GM19035 (cell line): Measurements from ENCODE around the gene LINGO1.

Experiments used
- ATAC-seq: cut with Tn5 transposase; IDR thresholded peaks from one replicate; pipeline ENCODE4 v1.9.1; 2021; ENCODE audit not compliant: unreplicated experiment

The LINGO1 gene

DNA sequence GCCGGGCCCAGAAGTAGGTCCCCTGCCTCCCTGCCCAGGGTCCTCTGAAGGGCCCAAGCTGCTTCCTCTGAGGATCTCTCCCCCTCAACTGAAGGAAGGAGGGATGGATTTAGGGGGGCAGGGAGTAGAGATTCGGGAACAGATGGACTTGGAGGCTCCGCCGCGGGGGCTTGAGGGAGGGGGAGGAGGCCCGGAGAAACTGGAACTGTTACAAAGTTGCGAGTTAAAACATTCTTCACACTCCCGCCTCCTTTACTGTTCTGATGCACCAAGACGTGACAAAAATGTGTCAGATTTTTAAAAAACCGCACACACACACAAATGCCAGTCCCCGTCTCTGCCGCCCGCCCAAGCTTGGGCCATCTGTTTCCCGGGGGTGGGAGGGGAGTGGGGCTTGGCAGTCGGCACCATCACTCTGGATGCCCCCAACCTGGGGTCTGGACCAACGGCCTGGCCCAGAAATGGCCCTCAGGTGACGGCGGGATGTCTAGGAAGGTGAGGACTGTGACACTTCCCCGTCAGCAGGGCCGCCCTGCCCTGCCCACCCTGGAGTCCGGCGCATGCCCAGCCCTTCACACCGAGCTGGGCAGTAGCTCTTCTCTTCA is 25.0 kb upstream of the LINGO1 start:
- ATAC-seq: no peak

DNA sequence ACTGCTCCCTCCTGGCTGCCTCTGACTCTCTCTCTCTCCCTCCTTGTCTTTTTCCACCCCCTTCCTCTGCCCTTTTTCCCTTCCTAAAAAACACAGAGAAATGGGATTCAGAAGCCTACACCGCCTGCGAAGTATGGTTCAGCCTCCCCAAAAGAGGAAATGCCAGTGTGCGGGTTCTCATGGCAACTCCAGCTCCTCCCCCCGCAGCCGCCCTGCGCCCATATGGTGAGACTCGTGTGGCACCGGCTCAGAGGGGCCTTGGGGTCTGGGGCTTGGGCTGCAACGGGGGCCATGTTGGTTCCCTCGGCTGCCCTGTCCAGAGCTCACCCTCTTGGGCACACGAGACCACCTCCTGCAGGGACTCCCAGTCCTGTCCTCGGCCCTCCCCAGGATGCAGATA is 23.6 kb upstream of the LINGO1 start:
- ATAC-seq: no peak

DNA sequence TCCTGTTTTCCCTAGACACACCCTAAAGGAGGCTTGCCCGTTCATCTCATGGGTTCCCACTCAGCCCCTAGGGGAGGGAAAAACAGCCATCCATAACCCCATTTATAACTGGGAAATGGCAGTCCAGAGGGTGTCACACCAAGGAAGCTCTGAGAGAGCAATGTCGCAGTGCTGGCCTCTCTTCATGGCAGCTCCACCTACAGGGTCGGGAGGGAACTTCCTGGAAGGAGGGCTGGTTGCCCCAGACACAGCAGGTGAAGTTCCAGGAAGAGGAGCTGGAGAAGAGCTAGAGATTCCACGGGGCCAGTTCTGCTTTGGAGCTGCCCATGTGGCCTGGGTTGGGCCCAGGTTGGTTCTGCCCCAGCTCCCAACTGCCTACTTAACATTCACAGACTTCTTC is 22.3 kb upstream of the LINGO1 start:
- ATAC-seq: no peak

DNA sequence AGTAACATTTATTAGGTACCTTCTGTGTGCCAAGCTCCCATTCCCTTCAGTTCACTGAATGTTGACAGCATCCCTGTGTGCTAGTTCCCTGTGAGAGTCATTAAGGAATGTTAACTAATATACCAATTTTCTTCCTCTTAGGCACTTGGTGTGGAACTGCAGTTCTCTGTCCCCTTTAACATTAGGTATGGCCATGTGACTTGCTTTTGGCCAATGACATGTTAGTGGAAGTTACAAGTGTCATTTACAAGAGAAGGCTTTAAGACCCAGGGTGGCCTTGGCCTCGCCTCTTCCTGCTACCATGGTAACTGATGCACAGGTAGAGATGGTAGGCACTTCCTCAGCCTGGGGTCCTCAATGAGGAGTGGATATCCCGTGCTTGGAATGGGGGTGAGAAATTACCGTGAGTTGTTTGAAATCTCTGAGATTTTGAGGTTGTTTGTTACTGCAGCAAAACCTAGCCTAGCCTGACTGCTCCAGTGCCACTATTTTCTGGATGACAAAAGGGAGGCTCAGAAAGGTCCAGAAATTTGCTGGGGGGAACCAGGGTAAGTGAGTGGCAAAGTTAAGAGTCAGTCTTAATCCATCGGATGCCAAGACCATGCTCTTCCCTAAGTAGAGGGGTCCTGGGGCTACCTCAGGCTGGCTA is 21.2 kb upstream of the LINGO1 start:
- no peak for ATAC-seq

DNA sequence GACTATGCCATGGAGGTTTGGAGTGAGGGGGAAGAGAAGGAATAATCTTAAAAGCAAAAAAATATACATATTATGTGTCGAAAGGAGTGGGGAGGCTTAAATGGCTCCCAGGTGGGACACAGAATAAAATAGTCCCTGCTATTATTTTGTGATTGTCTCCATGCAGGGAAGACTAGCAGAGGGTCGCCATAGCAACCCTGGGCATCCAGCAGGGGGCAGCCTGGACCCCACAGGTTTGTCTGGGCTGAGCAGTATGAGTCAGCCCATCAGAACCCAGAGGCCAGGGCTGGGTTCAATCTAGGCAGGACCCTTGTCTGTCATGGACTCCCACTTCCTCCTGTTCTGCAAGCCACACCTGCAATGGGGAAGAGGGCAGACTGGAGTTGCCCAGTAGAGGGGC is 17.6 kb upstream of the LINGO1 start:
- ATAC-seq: no peak

DNA sequence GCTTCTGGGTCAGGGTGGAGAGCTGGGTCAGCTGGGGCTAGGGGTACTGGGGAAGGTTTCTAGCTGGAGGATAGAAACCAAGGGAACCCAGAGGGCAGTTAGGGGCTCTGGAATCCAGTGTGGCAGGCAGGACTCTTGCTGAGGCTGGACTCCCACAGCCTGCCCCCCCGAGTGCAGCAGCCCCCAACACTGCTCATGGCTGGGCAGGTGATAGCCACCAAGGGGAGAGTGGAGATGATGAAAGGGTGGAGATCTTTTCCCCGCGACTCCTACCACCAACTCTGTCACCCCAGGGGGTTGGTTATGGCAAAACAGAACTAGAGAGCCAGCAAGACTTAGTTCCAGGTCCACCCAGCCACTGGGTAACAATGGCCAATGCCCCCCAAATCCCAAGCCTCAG is 16.9 kb upstream of the LINGO1 start:
- no peak for ATAC-seq

DNA sequence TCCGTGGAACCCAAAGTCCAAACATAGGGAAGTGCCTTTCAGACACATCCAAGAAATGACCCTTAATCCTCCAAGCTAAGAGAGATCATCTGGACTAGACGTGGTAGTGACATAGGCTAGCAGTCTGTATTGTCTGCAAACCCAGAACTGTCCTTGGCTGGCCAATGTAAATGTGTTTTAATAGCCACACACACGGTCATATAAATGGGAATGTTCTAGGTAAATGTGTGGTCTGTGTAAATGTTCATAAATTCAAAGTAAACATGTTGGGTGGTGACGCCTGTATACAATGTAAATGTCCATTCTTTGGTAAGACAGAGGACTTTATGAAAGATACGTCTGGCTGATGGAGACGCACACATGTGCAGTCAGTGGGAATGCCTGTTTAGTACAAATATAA is 16.3 kb upstream of the LINGO1 start:
- ATAC-seq: no peak

DNA sequence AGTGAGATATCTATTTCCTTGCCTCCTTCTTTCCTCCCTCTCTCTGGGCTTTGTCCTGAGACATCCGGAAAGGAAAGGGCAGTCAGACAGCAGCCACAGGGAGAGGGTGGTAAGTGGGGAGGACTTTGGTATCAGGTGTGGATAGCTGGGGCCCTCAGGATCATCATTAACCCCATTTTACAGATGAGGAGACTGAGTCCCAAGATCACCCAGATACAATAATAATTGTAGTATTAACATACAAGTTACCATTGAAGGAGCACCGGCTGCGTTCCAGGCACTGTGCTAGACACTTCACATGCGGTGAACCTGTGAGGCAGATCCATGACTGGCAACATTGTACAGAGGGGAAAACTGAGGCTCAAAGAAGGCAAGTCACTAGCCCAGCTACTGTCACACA is 15.2 kb upstream of the LINGO1 start:
- ATAC-seq: no peak

DNA sequence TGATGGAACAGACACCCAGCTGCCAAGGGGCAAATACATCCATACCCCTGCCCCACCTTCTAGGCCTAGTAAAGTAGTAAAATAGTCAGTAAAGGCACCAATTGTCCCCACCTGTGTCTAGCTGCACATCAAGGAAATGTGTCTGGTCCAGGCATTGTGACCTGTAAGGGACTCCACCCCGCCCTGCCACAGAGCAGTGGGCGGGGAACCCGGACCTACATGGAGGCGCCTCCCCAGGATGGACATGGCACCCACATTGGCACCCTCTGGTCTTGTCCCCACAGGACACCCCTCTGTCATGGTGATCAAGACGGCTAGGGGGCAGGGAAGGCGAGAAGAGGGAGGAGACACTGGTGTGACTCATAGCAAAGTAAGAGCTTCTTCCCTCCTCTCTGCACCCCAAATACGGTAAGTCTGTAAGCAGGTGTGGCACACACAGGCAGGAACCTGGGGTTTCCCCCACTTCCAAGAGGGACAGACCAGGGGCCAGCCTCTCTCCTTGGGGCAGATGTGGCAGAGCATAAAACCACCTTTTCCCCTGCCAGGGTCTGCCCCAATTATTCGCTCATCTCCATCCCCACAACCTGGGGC is 13.5 kb upstream of the LINGO1 start:
- no peak for ATAC-seq

DNA sequence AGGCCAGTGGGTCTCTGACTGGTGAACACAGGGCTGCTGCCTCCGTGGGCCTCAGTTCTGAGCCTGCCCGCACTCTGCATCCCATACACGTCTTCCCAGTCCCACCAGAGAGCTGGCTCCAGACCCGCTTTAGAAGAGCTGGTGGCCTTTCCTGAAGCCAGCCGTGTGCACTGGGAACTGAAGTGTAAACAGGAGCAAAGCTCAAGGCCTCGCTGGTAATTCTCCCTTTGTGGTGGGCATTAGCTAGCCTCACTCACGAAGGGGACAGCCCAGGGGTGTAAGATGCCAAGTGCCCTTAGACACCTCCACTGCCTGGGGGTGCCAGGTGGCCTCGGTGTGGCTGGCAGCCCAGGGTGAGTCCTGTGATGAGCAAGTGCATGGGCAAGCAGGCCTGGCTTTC is 12.9 kb upstream of the LINGO1 start:
- ATAC-seq: no peak

DNA sequence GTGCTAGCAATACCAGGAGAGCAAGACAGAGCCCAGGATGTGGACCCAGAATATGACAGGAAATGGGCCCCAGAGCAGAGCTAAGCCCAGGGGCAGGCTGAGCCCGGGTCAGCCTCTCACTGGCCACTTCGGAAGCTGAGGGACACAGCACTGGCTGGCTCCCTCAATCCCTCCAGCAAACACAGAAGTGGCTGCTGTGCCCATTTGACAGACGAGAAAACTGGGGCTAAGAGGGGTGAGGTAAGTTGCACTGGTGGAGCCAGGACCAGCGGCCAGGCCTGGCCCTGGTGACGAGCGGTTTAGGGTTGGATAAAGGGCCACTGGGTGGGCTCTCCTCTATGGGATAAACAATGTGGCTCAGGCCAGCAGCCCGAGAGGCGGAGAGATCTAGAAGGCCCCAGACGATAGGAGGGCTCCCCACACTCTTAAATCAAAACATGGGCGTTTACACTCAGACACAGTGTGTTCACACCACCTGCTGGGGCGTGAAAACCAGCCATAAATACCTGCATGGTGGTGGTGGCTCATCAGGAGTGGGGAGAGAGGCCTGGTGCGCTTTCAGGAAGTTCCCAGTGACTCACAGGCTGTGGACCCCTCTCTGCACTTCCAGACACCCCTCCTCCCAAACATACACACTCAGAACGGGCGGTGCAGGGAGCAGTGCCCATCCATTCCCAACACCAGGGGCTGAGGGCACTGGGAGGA is 12.0 kb upstream of the LINGO1 start:
- no peak for ATAC-seq

DNA sequence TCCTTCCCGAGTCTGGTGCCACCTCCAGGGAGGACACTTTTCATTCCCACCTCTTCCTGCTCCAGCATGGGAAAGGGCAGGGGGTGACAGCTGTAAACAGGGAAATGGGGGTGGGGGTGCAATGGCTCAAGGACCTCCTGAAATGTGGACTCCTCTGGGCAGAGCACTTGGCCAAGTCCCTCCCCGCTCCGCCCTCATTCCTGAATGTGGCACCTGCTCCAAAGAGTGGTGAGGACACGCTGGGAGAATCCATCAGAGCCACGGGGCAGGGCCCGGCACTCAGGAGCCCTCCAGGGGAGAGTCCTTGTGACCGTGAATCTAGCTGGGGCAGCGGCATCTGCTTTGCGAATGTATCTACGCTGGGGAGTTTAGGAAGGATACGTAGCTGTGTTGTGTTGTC is 11.1 kb upstream of the LINGO1 start:
- no peak for ATAC-seq

DNA sequence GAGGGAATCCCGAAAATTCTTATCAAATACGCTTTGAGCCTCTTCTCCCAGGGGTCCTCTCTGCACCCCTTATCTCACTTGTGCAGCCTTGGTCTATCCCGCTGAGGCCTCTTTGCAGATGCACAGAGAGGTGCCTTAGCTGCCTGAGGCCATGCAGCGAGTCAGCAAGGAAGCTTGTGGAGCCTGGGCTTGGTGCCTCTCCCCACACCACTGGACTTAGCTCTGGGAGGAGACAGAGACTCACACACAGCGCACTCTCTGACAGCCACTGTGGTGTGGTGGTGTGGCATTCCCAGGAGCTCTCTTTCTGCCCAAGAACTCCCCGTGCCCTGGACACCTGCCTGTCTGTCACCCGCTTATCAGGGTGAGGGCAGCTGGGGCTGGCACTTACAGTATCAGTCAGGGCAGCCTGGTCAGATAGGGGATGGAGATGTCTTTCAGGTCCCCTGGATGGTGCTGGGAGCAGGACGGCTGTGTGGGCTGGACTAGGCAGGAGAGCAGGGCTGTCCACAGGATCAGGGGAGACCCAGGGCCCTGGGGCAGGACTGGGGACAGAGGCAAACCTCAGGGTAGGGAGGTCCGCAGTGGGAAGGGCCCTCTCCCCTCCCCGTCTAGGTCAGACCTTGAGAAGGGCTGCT is 10.2 kb upstream of the LINGO1 start:
- ATAC-seq: no peak

DNA sequence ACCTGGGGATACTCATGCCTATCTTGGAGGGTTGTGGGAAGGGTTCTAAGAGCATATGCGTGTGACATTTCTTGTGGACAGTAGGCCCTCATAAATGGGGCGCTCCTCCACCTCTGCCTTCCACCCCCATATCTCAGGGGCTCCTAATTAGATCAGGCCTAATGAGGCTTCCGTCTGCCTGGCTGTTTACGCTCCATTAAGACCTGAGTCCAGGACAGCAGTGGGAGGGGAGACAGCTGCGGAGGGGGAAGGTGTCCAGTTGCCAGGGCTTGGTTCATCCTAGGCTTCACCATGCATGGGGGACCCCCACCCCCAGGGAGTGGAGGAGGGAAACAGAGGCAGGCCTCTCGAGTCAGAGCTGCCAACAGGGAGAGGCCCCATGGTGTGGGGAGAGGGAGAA is 9.3 kb upstream of the LINGO1 start:
- ATAC-seq: no peak

DNA sequence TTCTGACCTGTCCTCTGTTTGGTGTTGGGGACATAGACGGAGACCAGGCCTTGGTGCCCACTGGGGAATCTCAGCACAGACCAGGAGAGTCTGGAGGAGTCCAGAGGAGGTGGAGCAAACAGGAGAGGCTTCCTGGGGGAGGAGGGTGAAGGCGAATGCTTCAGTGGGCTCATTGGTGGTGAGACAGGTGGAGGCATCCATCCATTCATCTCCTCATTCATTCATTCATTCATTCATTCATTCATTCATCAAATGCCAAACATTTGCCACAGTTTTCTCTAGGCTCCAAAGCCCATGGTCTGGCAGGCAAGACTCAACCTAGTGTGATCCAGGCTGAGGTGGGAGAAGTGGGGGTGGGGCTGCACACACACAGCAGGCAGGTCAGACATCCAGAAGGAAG is 7.9 kb upstream of the LINGO1 start:
- no peak for ATAC-seq

DNA sequence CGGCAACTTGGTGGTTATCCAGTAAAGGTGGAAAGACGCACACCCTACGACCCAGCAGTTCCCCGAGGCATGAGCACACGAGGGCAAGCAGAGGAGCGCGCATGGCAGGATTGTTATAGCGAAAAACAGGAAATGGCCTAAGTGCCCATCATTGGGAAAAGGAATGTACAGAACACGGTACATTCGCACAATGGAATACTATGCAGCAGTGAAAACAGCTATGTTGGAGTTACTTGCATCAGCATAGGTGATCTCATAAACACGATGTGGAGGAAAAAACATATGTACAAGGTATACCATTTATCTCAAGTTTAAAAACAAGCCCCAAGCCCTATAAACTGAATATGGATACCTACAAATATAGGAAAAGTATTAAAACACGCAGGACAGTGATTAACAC is 6.7 kb upstream of the LINGO1 start:
- no peak for ATAC-seq

DNA sequence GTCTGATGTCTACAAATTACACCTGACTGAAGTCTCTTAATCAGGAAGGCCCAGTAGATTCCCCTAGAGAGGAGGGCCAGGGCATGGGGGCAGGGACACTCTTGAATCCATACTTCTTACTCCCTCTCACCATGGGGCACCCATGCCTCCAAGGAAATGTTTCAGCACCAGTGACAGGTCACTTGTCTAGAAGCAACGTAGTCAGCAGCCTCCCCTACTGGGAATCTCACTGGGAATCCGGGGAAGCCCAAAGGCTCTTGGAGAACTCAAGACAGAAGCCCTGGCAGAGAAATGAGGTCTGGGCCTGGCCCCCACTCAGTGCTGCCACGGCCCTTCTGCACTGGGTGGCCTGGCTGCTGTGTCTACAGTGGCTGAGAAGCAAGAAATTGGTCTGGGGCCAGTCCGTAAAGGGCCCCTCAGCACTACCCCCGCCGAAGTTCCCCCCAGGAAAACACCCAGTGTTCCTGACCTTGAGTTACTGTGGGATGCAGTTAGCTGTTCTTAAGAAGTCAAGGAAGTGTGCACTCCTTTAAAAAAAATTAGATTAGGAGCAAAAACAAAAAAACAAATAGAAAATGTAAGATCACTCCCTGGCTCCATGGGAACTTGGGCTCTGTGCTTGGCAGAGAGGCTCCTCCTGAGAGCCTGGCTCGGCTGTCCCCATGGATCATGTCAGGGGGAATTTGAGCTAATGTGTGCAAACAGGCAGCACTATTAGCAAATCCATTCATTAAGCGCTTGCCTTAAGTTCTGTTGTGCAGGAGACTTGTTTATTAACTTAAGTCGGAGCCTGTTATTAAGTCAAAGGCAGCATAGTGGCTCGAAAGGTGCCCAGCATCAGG is 5.4 kb upstream of the LINGO1 start:
- no peak for ATAC-seq

DNA sequence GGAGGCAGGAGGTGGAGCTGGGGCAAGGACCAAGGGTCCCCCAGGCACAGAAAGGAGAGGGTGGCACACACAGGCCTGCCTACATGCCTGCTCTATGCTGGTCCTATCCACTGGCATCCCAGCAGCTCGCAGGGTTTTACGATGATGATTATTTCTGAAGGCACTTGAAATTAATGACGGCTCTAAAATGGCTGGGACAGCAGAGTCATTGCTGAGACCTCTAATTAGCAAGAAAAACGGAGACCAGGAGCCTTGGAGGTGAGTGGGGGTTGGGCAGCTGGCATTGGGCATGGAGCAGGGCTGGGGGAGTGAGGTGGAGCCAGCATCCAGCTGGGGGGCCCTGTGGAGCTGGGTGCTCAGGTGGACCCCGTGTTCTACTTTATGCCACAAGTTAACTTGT is 3.5 kb upstream of the LINGO1 start:
- no peak for ATAC-seq

DNA sequence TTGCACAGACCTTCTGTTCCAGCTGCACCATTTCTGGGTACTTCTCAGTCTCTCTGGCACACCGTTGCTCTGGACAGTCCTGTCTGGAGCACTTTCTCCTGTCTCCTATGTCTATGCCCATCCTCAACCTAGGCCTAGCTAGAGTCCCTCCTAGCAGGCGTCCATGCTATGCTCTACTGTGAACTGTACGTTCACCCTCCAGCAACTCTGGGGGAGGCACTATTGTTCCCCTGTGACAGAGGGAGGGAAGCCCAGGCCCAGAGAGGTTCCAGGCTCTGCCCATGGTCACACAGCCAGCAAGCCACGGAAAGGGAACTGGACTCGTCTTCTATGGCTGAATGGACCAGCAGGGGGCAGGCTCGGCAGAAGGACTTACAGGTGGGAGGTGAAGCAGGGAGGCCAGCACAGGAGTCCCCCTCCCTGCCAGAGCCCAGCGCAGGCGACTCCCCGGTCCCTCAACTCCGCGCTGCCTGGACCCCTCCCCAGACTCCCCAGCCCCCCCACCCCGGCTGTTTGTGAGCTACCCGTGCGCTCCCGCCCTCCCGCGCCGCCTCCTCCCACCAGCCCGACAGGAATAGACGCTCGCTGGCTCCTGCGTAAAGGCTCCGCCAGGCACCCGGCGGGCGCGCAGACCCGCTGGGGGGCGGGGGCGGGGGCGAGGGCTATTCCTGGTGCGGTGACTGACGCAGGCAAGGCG is 1.7 kb upstream of the LINGO1 start:
- no peak for ATAC-seq

DNA sequence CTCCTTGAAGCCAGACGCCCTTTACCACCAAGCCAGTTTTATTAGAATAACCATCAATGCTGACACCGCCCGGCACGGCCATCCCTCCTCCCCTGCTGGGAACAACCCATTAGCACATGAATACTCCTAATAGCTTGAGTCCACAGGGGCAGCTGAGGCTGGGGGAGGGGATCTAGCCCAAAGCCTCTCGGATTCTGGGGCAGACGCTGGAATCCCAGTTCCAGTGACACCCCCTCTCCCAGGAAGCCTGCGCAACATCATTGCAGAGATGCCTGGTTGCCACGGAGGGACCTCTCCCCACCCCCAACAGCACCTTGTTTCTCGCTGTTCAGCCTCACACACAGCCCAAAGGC is 1.2 kb upstream of the LINGO1 start:
- ATAC-seq: no peak
